H1 (cell line): Measurements from ENCODE around the gene L3MBTL4. TPM values are rescaled to one million over a fixed set of nuclear protein-coding genes. Genes with fewer than 3 reads are reported as not detected.

Experiments used
- CTCF ChIA-PET: fragments of 300-600 bp; sonication (Branson Sonifier 250); formaldehyde crosslinking; loops from one replicate; lab custom pipeline; 2021; ENCODE audit not compliant: partially characterized antibody; lab: Charles Lee
- POLR2A ChIA-PET: fragments of 300-600 bp; sonication (Branson Sonifier 250); formaldehyde crosslinking; loops from one replicate; lab custom pipeline; 2021; ENCODE audit warnings: inconsistent platforms; ENCODE audit not compliant: partially characterized antibody; lab: Charles Lee
- DNase-seq, 2 experiments: peaks; one replicate each; pipeline versions ENCODE4 v3.0.0 to v3.0.0-alpha.2; 2010 to 2022; ENCODE audit warnings: low spot score in 2 of 2, low read depth in 1 of 2, mixed read lengths in 1 of 2
- FAIRE-seq: peaks from 2 replicates; lab custom pipeline; 2011; peaks lifted over from hg19 to GRCh38; lab: Jason Lieb, UNC
- H2AFZ ChIP-seq: 2 replicates; pipeline ENCODE4 v1.8.1; 2012; ENCODE audit warnings: low read length, inconsistent platforms
- H2AK5ac ChIP-seq: 2 replicates; pipeline ENCODE4 v1.6.1; 2013; ENCODE audit warnings: low read depth, low read length
- H2BK120ac ChIP-seq: replicated peaks from 2 replicates; pipeline ENCODE3; 2013; ENCODE audit warnings: low read depth, low read length, inconsistent platforms
- H2BK12ac ChIP-seq: 2 replicates; pipeline ENCODE4 v1.6.1; 2013; ENCODE audit warnings: low read depth, low read length
- H2BK15ac ChIP-seq: 2 replicates; pipeline ENCODE4 v1.6.1; 2013; ENCODE audit warnings: low read length
- H2BK20ac ChIP-seq: 2 replicates; pipeline ENCODE4 v1.6.1; 2013; ENCODE audit warnings: low read length
- H2BK5ac ChIP-seq: 2 replicates; pipeline ENCODE4 v1.6.1; 2013; ENCODE audit warnings: low read depth, low read length
- H3K14ac ChIP-seq: 2 replicates; pipeline ENCODE4 v1.6.1; 2013; ENCODE audit warnings: inconsistent platforms; ENCODE audit not compliant: insufficient read length
- H3K18ac ChIP-seq: 2 replicates; pipeline ENCODE4 v1.6.1; 2013; ENCODE audit warnings: low read length; ENCODE audit errors: extremely low read depth
- H3K23ac ChIP-seq: 2 replicates; pipeline ENCODE4 v1.6.1; 2013; ENCODE audit warnings: inconsistent platforms; ENCODE audit not compliant: insufficient read length
- H3K23me2 ChIP-seq: 2 replicates; pipeline ENCODE4 v1.6.1; 2013; ENCODE audit warnings: low read depth, low read length
- H3K27ac ChIP-seq: 2 replicates; pipeline ENCODE4 v1.6.1; 2011; ENCODE audit warnings: low read depth, low read length, inconsistent platforms
- H3K27me3 ChIP-seq, 4 experiments: replicated peaks in 1 of 4; 1 replicate in 1 of 4; 2 replicates in 3 of 4; pipeline versions ENCODE4 v1.6.1 to v1.8.1; 2011 to 2013; ENCODE audit warnings: low read length in 3 of 4, mild to moderate bottlenecking in 3 of 4, inconsistent platforms in 2 of 4, mixed read lengths in 2 of 4, moderate library complexity in 1 of 4; ENCODE audit not compliant: control insufficient read depth in 3 of 4, insufficient read depth in 3 of 4; ENCODE audit errors: extremely low read depth in 1 of 4
- H3K36me3 ChIP-seq, 4 experiments: 2 replicates each; pipeline versions ENCODE4 v1.6.1 to v1.8.1; 2011 to 2013; ENCODE audit warnings: mild to moderate bottlenecking in 4 of 4, low read length in 3 of 4, moderate library complexity in 2 of 4, control low read depth in 1 of 4, inconsistent platforms in 1 of 4; ENCODE audit not compliant: insufficient read depth in 4 of 4, control insufficient read depth in 2 of 4
- H3K4ac ChIP-seq: replicated peaks from 2 replicates; pipeline ENCODE3; 2013; ENCODE audit warnings: low read length, low read depth, mixed read lengths, inconsistent platforms; ENCODE audit not compliant: insufficient read length
- H3K4me1 ChIP-seq, 4 experiments: replicated peaks in 1 of 4; 1 replicate in 1 of 4; 2 replicates in 3 of 4; pipeline versions ENCODE4 v1.6.1 to v1.8.1; 2011 to 2013; ENCODE audit warnings: low read length in 3 of 4, inconsistent platforms in 2 of 4, mixed read lengths in 1 of 4; ENCODE audit not compliant: insufficient read depth in 4 of 4, control insufficient read depth in 3 of 4
- H3K4me2 ChIP-seq, 2 experiments: 2 replicates each; pipeline versions ENCODE4 v1.6.1 to v1.8.1; 2011 to 2013; ENCODE audit warnings: low read depth in 2 of 2, low read length in 2 of 2, control low read depth in 1 of 2, inconsistent platforms in 1 of 2, mild to moderate bottlenecking in 1 of 2; ENCODE audit not compliant: insufficient read depth in 1 of 2
- H3K4me3 ChIP-seq, 4 experiments: fragments of 200-600, 300-600 bp in 1 of 4; sonication (generic), shearing (Covaris generic), sonication (Bioruptor Twin) in 1 of 4; 2 replicates each; pipeline versions ENCODE4 v1.5.1 to v1.8.1; 2011 to 2016; ENCODE audit warnings: low read length in 4 of 4, low read depth in 3 of 4, control low read depth in 2 of 4, inconsistent platforms in 2 of 4, mild to moderate bottlenecking in 2 of 4, mixed read lengths in 1 of 4, moderate library complexity in 1 of 4; ENCODE audit not compliant: insufficient read depth in 2 of 4; ENCODE audit errors: extremely low read depth in 1 of 4
- H3K56ac ChIP-seq: replicated peaks from 2 replicates; pipeline ENCODE3; 2013; ENCODE audit warnings: low read depth, mild to moderate bottlenecking, mixed read lengths, low read length, inconsistent platforms; ENCODE audit not compliant: insufficient read length
- H3K79me1 ChIP-seq: 2 replicates; pipeline ENCODE4 v1.6.1; 2013; ENCODE audit warnings: low read depth, low read length, control low read depth
- H3K79me2 ChIP-seq, 2 experiments: 2 replicates each; pipeline versions ENCODE4 v1.6.1 to v1.8.1; 2012 to 2013; ENCODE audit warnings: low read length in 2 of 2, mild to moderate bottlenecking in 2 of 2, inconsistent platforms in 1 of 2; ENCODE audit not compliant: insufficient read depth in 2 of 2, control insufficient read depth in 1 of 2
- H3K9ac ChIP-seq, 4 experiments: replicated peaks in 1 of 4; 1 replicate in 1 of 4; 2 replicates in 3 of 4; pipeline versions ENCODE4 v1.6.1 to v1.8.1; 2011 to 2013; ENCODE audit warnings: low read depth in 3 of 4, low read length in 3 of 4, control low read depth in 2 of 4, mild to moderate bottlenecking in 2 of 4, moderate library complexity in 2 of 4, inconsistent platforms in 1 of 4; ENCODE audit errors: extremely low read depth in 1 of 4
- H3K9me3 ChIP-seq, 2 experiments: 2 replicates each; pipeline versions ENCODE4 v1.6.1 to v1.8.1; 2012 to 2013; ENCODE audit warnings: mild to moderate bottlenecking in 2 of 2, moderate library complexity in 2 of 2, control low read depth in 1 of 2, inconsistent platforms in 1 of 2, low read depth in 1 of 2, low read length in 1 of 2, mixed read lengths in 1 of 2; ENCODE audit not compliant: insufficient read depth in 2 of 2
- H4K20me1 ChIP-seq, 2 experiments: replicated peaks in 1 of 2; 2 replicates each; pipeline versions ENCODE3 to v1.8.1; 2011 to 2013; ENCODE audit warnings: inconsistent platforms in 2 of 2, low read length in 2 of 2, mild to moderate bottlenecking in 1 of 2; ENCODE audit not compliant: insufficient read depth in 2 of 2, control insufficient read depth in 1 of 2
- H4K5ac ChIP-seq: 2 replicates; pipeline ENCODE4 v1.6.1; 2013; ENCODE audit warnings: low read length, low read depth, mixed read lengths, inconsistent platforms; ENCODE audit not compliant: insufficient read length
- H4K8ac ChIP-seq: 2 replicates; pipeline ENCODE4 v1.8.0; 2013; ENCODE audit warnings: mild to moderate bottlenecking, moderate library complexity, low read length, inconsistent platforms; ENCODE audit not compliant: insufficient read depth; ENCODE audit errors: extremely low read depth
- H4K91ac ChIP-seq: replicated peaks from 2 replicates; pipeline ENCODE3; 2013; ENCODE audit warnings: low read length, mixed read lengths, inconsistent platforms; ENCODE audit not compliant: insufficient read length
- CEBPB ChIP-seq: IDR thresholded peaks from 2 replicates; pipeline ENCODE4 v1.6.1; 2012; ENCODE audit warnings: low read depth, low read length
- NANOG ChIP-seq: IDR thresholded peaks from 2 replicates; pipeline ENCODE4 v1.6.1; 2011; ENCODE audit warnings: low read length, low read depth, mild to moderate bottlenecking, inconsistent platforms; ENCODE audit not compliant: insufficient read depth, poor library complexity, severe bottlenecking
- RFX5 ChIP-seq: IDR thresholded peaks from 2 replicates; pipeline ENCODE4 v1.6.1; 2011; ENCODE audit warnings: low read depth, low read length, improper control_type of control experiment, borderline replicate concordance
- RXRA ChIP-seq: IDR thresholded peaks from 2 replicates; pipeline ENCODE4 v1.6.1; 2011; ENCODE audit warnings: low read depth, mild to moderate bottlenecking, low read length, moderate library complexity; ENCODE audit not compliant: insufficient read depth
- SIRT6 ChIP-seq: IDR thresholded peaks from one replicate; pipeline ENCODE4 v1.7.1; 2012; ENCODE audit warnings: low read length, inconsistent platforms
- TAF7 ChIP-seq: optimal IDR thresholded peaks from 2 replicates; pipeline ENCODE3; 2011; ENCODE audit warnings: low read depth, mild to moderate bottlenecking, inconsistent platforms, low read length, moderate library complexity, borderline replicate concordance
- WGBS, 2 experiments: shearing (Covaris generic) in 1 of 2; methylation state at CpG; one replicate each; pipeline versions ENCODE4 v1.1.6 to v1.1.7; 2013 to 2015; ENCODE audit warnings: low lambda C conversion rate in 2 of 2, mixed read lengths in 2 of 2, inconsistent platforms in 1 of 2, low coverage in 1 of 2, missing lambda C conversion rate in 1 of 2; ENCODE audit not compliant: insufficient replicate concordance in 2 of 2, insufficient coverage in 1 of 2, insufficient read length in 1 of 2; ENCODE audit errors: extremely low coverage in 1 of 2, missing lambda C conversion rate in 1 of 2; 5-methylcytosine and 5-hydroxymethylcytosine counted together
- polyA plus RNA-seq, 7 experiments: library from polyadenylated mRNA; depleted of rRNA in 3 of 7; stranded (reverse) in 5 of 7; unstranded in 2 of 7; fragments of >200 nt in 5 of 7; fragments of 200-250 nt in 2 of 7; gene quantifications; 1 replicate in 5 of 7; 2 replicates in 1 of 7; 4 replicates in 1 of 7; pipeline versions ENCODE4 v1.2.1 to v1.2.3, GENCODE V29; 2011 to 2013; ENCODE audit warnings: missing spikeins in 2 of 7, mixed read lengths in 2 of 7
- total RNA-seq: library from RNA; stranded (reverse); fragmentation: NEBNext Ultra II Directional; extraction: Animal tissue kit (Norgen Biotek cat#: 25700); gene quantifications from 2 replicates; pipeline ENCODE4 v1.2.1, GENCODE V29; 2021

The L3MBTL4 gene
- total and polyA plus RNA-seq, 2 of the 8 experiments (the other 6 are each of a cell fraction or from before 2014, with no cell fraction given) = 1.0 to 2.1 TPM

- no peak for FAIRE-seq
- TF ChIP-seq CEBPB (no peak), RFX5 (no peak), TAF7 (no peak), NANOG (no peak), SIRT6 (no peak), RXRA (no peak)
- no peak for DNase-seq
- H3K79me2 ChIP-seq = no peaks in the 10 kb centered on the region
- ChIA-PET POLR2A (no interaction called here), CTCF (no interaction called here)
- no peak overlapping the region for H2BK20ac ChIP-seq
- H2BK15ac ChIP-seq = no peak overlapping the region
- no peak overlapping the region for H4K91ac ChIP-seq
- H4K8ac ChIP-seq = no peak overlapping the region
- H2AK5ac ChIP-seq = no peak overlapping the region
- no peaks in the 10 kb centered on the region; the same call in 1 of the 2 replicates for H3K23me2 ChIP-seq
- 68% methylated on average over 2 of the region's 2 CpGs; no CpG with 5 or more reads in 1 of the 2 experiments for WGBS, 2 experiments
- no peaks in the 10 kb centered on the region for H4K20me1 ChIP-seq
- no peak overlapping the region for H3K23ac ChIP-seq
- no peak overlapping the region for H3K56ac ChIP-seq
- H3K27ac ChIP-seq = no peak overlapping the region
- no peak overlapping the region for H2BK12ac ChIP-seq
- H3K4me2 ChIP-seq = no peak overlapping the region
- peaks cover 5 to 7% of the 10 kb centered on the region in 2 experiments; a peak in 2 of 4 replicates for H3K9me3 ChIP-seq
- H3K18ac ChIP-seq = no peak overlapping the region
- no peak overlapping the region for H3K4me3 ChIP-seq
- no peaks in the 10 kb centered on the region for H3K27me3 ChIP-seq
- no peak overlapping the region for H3K4ac ChIP-seq
- no peak overlapping the region for H3K9ac ChIP-seq
- H4K5ac ChIP-seq = no peak overlapping the region
- H3K79me1 ChIP-seq = no peaks in the 10 kb centered on the region
- no peaks in the 10 kb centered on the region for H3K36me3 ChIP-seq
- H3K4me1 ChIP-seq = no peaks in the 10 kb centered on the region
- H2AFZ ChIP-seq = no peak overlapping the region
- no peak overlapping the region for H2BK120ac ChIP-seq
- H3K14ac ChIP-seq = no peak overlapping the region
- no peak overlapping the region for H2BK5ac ChIP-seq
Measured at GRCh38 chr18:6389005-6389404, 25.7 kb downstream of the L3MBTL4 start.
